Stimulated activated CD8-positive, alpha-beta memory T cell treated with anti-CD3 and anti-CD28 coated beads, Interleukin-15, amount 100 ng/mL, for 4 hours (primary cell): ENCODE measurements around the gene AGPAT3.

ENCODE experiments used
- DNase-seq, 2 donors: peaks; one replicate each; pipeline ENCODE4 v3.0.0-alpha.2; 2020; ENCODE audit warnings: low read depth in 2 of 2

The AGPAT3 gene

DNA sequence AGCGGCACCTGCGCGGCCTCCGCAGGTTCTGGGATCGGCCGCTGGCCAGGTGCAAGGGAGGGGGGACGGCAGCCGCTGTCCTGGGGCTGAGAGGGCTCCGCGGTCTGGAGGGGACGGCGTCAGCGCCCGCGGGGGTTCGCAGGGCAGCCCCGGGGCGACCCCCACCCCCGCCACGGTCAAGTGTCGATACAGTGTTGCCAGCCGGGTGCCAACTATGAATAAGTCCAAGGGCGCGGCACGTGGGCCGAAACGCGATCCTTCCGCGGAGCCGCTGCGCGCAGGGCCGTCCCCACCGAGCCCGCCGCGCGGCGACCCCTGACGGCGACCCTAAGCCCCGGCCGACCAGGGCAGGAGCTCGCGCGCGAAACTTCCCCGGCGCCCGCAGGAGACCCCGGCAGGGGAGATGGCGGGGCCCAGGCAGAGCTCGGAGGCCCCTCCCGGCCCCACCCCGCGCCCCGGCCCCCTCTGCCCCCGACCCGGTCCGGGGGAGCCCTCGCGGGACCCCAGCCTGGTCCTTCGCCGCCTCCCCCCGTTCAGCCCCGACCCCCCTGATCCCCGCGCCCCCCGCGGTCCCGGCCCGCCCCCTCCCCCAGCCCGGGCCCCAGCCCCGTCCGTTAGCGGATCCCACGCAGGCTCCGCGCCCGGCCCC is 586 bp upstream of the AGPAT3 start:
- DNase-seq, result peak in 1 of 2 donors; percentile 25

DNA sequence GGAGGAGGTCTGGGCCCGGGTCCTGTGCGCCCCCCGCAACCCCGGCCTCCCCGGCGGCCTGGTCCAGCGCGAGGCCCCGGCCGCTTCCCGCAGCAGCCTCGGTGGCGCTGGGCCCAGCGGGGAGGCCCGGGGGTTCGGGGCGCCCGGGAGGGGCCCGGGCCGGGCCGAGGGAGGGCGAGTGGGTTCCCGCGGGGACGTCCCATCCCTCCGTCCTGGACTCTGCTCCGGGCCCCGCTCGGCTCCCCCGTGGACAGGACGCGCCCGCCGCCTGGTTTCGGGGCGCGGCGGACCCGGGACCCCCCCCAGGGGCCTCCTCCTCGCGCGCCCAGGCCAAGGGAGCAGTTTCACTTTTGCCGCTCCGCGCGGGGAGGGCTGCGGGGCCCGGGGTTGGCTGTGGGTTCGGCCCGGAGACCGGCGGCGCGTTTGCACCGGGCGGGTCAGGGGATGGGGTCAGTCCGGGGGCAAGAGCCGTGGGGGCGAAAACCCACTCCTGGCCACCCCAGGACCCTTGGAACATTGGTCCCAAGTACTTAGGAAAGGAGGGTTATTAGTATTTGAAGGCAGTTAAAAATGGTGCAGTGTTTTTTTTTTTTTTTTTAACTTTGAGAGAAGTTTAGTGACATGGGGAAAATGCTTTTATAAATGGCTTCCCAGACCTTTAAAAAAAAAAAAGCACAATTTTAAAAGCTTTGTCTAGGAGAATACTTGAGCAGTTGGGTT is 677 bp downstream of the AGPAT3 start:
- DNase-seq, result peak; percentile 24 to 29

DNA sequence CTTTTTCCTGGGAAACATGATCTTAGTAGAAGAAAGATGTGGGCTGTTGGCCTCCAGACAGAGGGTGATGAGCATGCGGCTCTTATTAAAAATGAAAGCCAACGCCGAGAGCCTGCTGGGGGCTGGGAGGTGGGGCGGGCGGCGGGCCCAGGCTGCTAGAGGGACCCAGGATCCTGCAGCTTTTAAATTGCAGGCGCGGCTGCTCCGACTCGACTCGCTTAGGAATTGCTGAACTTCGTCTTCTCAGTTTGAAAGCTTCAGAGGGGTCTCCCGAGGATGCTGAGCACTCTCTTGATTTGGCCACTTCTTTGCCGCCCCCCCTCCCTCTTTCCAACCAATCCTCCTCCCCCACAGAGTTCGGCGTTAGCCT is 1.2 kb downstream of the AGPAT3 start:
- DNase-seq, result peak in 1 of 2 donors; percentile 11

GRCh38 chr21:43866659-43867331 is 1.8 kb downstream of the AGPAT3 start:
- no peak for DNase-seq

GRCh38 chr21:43867332-43867703 is 2.3 kb downstream of the AGPAT3 start:
- DNase-seq, result no peak

DNA sequence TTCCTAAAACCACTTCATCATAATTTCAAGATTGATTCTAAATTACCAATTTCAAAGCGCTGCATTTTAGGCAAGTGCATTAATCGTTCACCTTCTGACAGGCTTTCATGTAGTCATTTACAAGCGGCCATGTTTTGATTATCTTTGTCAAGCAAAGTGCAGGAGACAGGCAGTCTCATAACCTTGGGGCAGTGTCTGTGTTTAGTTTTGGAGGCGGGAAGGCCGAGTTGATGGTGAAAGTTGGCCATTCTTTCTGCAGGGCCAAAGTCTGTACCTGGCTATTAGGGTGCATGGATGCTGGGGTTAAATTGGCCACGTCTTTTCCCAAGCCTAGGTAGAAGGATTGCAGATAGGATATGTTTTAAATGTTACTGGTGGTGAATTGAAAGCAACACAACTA is 2.9 kb downstream of the AGPAT3 start:
- DNase-seq, result no peak

DNA sequence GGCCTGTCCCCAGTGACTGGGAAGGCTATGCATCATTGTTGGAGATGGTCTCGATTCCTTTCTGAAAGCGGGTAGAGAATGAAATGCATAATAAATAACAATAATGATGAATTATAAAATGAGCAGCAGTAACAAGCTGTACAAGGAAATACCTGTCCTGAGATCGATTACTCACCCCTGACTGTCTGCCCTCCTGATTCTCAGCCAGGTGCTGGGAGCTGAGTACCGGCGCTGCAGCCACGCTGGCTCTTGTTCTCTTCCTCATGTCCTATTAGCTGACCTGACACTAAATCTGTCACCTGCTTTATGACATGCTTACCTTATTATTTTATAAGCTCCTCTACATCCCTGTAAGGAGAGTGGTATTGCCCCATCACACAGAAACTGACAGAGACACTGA is 3.4 kb downstream of the AGPAT3 start:
- no peak for DNase-seq

- DNase-seq, result no peak
Observed at GRCh38 chr21:43869486-43870325, 4.7 kb downstream of the AGPAT3 start.

DNA sequence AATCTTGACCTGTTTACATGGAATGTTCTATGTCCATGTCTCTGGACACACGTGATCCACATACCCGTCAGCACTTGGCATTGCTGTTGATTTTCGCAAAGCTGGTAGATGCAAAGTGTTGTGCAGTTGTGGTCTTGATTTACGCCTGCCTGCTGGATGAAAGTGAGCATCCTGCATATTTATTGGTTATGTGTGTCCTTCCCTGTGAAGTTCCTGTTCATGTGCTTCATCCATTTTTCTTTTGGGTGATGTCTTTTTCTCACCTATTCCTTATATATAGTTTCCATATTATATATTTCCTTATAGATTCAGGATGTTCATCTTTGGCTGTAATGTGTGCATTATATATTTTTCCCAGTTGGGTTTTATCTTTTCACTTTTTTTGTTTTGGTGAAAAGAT is 6.5 kb downstream of the AGPAT3 start:
- DNase-seq, result no peak

DNA sequence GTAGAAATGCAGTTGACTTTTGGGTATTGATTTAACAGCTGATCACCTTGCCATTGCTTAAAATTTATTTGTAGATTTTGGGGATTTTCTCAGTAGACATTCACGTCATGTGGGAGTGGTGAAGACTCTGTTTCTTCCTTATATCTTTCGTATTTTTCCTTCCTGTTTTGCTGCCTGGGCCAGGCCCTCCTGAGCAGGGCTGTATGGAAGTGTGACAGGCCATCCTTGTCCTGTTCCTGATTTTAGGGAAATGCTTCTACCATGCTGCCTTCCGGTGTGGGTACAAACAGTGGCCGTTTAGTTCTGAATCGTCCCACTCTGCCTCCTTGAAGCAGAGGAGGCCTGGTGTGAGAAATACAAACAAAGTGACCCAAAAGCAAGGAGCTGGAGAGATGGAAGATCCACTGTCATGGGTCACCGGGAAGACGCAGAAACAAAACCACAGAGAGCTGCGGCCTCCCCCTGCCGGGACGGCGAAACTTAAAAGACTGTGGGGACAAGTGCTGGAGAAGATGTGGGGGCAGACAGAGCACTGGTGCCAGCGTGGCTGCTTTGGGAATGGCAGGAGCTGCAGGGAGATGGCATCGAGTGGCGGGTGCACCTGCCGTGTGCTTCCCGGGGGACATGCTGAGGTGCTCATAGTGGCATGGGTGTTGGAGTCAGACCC is 7.6 kb downstream of the AGPAT3 start:
- no peak for DNase-seq

DNA sequence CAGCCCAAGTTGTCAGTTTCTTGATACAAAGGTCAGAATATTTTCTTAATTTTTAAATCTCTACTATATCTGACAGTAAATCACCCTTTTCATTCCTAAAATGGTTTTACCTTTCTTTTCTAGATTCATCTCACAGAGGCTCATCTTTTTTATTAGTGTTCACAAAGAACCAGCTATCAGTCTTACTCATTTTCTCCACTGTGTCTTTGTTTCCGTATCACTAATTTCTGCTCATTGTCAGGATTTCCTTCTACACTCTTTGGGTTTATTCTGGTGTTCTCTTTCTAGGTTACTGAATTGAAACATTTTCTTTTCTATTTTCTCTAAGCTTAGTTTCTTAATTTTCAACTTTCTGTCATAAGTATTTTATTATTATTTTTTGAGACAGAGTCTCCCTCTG is 8.7 kb downstream of the AGPAT3 start:
- DNase-seq, result no peak

- no peak for DNase-seq
Observed at GRCh38 chr21:43874085-43874805, 9.2 kb downstream of the AGPAT3 start.

GRCh38 chr21:43876605-43877004 is 11.6 kb downstream of the AGPAT3 start:
- DNase-seq, result no peak

GRCh38 chr21:43877936-43878575 is 13.0 kb downstream of the AGPAT3 start:
- no peak for DNase-seq

- DNase-seq, result no peak
Observed at GRCh38 chr21:43879348-43880110, 14.5 kb downstream of the AGPAT3 start.

DNA sequence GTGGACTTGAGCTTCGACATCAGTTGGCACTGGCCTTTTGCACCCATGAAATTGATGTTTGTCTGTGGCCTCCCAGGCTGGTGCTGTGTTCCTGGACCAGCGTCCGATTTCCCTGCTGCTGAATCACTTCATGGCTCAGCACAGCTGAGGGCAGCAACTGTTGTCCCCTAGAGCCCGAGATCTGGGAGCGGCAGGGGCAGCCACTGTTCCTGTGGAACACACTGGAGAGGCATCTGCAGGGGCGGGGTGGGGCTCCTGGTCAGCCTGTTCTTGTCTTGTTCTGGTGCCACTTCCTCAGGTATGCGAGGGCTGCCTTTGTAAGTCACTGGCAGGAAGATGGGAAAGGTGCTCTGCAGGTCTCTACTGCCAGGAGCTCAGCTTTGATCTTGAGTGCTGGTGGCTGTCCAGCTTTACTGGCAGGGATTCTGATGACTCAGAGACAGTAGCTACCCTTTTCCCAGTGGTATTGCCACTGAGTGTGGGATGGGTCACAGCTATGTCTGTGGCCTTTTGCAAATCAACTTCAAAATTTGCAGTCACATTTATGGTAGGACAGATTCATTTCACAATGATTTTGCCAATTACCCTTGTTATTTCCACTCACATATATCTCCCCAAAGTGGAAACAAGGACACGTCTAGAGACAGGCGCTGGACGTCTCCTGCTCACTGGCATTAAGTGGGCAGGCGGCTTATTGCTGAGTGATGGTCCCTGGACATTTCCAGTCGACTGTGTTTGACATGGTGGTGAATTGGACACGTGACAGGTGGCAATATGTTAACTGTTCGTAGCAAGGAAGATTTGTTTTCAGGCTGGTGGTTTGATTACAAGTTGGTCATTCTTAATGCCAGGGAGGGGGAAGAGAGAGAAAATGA is 15.3 kb downstream of the AGPAT3 start:
- DNase-seq, result no peak

GRCh38 chr21:43881283-43881682 is 16.3 kb downstream of the AGPAT3 start:
- DNase-seq, result no peak

DNA sequence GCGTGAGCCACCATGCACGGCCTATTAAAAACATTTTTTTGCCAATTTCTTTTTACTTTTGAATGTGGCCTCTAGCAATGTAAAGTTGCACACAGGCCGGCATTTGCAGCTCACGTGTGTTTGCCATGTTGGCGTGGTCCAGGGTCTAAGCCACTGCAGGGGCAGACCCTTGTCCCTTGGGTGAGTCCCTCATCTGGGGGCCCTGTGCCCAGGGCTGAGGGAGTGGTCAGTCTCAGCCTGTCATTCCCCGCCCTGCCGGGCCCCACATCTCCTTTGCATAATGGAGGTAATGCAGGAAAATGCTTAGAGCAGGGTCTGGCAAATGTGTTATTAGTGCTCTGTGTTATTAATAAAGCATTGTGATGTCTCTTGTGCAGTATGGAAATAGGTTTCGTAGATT is 16.9 kb downstream of the AGPAT3 start:
- no peak for DNase-seq
